NCI-H748 (cell line): ENCODE results near the gene CCNK.

Experiments used
- DNase-seq: peaks from one replicate; lab custom pipeline; 2025; ENCODE audit not compliant: unreplicated experiment; lab: John Stamatoyannopoulos, UW

Gene CCNK

DNA sequence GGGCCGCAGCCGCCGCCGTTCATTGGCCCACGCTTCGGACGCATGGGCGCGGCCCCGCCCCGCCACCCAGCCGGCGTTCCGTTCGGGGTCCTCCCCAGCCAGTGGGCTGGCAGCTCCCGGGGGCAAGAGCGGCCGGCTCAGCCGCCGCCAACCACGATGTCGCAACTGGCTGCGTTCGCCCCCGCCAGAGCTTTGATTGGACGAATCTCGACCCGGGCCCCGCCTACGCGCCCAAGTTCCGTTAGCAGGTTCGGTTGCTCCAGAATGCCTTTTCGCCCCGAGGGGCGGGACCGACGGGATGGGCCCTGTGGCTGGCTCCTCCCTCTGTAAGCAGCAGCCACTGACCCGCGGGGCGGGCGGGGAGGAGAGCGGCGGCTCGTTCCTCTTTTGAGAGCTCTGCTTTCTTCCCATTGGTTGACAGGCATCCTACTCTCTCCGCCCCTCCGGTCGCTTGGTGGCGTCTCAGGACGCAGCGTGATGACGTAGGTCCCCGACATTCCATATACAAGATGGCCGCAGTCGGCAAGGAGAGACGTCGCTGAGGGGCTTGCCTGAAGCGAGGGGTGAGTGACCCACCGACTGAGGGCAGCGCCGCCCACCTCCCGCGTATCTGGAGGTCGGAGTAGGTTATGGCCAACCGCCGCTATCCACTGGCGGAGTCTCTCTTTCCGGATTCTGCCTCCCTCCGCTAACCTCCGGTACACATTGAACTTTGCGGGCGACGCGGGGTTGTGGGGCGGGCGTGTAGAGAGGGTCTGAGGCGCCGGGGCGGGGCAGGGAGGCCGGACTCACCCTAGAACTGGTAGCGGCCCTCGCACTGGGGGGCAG, at the start of gene CCNK:
TSS of gene CCNK (plus strand) at position 493 of the 828 bp plus-strand sequence. CDS start 11,269 bp downstream, outside the sequence.
- DNase-seq, result peak; percentile 100

DNA sequence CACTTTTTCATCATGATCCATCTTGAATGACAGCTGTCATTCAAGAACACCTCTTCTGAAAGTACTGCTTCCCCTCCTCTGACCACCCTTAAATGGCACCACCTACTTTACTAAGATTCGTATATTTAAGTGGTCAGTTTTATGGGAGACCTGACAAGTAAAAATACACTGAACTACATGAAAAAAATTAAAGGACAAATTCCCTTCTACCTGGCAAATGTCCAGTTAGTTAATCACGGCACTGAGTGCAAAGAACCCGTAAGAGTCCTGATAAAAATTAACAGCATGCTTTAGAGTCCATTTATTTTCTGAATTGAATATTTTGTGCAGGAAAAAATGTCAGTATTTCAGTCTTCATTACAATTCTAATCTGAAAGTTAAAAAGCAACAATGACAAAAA, 49.2 kb upstream of the CCNK start:
- no peak for DNase-seq

DNA sequence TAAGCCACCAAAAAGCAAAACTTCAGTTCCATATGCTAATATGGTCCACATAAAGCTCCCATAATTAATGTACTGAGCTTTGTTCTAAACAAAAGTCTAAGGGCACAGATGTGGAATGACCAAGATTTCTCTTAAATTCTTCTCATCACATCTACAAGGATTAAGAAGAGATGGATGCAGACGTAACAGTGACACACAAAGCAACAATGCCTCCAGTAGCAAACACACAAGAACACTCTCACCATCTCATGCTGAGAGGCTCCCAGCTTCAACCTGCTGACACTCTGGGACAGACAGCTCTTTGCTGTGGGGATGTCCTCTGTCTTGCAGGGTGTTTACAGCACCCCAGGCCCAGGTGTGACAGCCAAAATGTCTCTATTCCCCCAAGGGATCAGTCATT, 48.7 kb upstream of the CCNK start:
- no peak for DNase-seq

GRCh38 chr14:99435327-99435726, 45.9 kb upstream of the CCNK start:
- no peak for DNase-seq

GRCh38 chr14:99436247-99437180, 44.7 kb upstream of the CCNK start:
- DNase-seq, result no peak

- DNase-seq, result no peak
These were observed 43.5 kb upstream of the CCNK start for GRCh38 chr14:99437706-99438105.

GRCh38 chr14:99440278-99440677, 40.9 kb upstream of the CCNK start:
- no peak for DNase-seq

GRCh38 chr14:99441157-99441870, 39.9 kb upstream of the CCNK start:
- no peak for DNase-seq

- no peak for DNase-seq
These were observed 39.3 kb upstream of the CCNK start for GRCh38 chr14:99441918-99442317.

- DNase-seq, result no peak
These were observed 35.3 kb upstream of the CCNK start for GRCh38 chr14:99445931-99446330.

DNA sequence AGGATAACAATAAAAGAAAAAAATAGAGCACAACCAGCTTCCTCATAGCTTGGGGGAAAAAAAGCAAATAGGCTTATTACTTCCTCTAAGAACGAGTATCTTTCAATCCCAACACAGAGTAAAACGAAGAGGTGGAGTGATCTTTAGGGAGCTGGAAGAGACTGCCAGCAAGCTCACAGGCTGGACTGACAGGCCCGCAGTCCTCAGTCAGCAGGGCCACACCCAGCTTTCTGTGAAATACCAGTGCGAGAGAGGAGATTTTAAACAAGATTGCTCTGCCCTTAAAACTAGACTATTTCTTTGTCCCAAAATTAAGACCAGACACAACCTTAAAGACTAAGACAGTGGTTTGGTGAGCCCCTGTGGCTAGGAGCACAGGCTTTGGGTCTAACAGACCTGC, 33.5 kb upstream of the CCNK start:
- DNase-seq, result no peak

DNA sequence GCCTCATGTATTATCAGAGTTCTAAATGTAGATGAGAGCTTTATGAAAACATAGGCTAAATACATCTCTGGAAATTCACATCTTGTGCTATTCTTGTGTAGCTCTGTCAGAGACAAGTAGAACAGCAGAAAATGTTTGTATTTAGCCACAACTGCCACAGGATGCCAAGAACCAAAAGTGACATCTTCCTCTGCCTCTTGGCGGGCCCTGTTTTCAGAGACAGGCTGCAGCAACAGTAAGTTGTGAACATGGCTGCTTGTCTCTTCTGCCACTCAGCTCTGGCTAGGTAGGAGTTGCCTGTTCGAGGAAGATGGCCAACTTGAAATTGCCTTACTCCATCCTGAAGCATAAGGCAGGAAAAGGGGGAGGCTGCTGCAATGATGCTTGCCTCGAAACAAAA, 30.9 kb upstream of the CCNK start:
- no peak for DNase-seq

GRCh38 chr14:99451234-99451633, 30.0 kb upstream of the CCNK start:
- no peak for DNase-seq

DNA sequence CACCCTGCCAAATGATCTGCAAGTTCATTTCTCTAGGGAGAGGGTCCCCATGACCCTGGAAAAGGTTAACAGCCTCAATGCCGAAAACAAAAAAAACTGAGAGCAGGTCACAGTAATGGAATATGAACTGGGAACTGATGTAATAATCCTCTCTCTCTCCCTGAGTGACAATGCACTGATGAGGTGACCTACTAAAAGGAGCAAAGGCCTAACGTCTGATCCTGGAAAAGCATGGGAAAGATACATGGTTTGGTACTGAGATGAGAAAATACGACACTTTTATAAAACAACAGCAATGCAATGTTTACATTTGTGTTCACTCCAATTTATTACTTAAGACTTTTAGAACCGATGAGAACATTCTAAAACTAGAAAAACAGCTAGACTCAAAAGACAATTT, 28.2 kb upstream of the CCNK start:
- no peak for DNase-seq

DNA sequence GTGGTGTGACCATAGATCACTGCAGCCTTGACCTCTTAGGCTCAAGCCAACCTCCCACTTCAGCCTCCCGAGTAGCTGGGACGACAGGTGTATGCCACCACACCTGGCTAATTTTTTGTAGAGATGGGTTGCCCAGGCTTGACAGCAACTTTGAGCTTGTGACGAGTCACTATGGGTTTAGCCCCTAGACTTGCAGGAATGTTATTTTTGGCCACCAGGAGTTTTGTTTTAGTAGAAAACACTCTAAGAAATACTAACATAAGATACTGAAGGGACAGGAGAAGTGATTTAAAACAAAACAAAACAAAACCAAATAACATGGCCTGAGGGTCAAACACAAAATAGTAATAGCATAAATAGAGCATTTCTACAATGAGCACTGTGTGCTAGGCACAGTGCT, 27.0 kb upstream of the CCNK start:
- no peak for DNase-seq

DNA sequence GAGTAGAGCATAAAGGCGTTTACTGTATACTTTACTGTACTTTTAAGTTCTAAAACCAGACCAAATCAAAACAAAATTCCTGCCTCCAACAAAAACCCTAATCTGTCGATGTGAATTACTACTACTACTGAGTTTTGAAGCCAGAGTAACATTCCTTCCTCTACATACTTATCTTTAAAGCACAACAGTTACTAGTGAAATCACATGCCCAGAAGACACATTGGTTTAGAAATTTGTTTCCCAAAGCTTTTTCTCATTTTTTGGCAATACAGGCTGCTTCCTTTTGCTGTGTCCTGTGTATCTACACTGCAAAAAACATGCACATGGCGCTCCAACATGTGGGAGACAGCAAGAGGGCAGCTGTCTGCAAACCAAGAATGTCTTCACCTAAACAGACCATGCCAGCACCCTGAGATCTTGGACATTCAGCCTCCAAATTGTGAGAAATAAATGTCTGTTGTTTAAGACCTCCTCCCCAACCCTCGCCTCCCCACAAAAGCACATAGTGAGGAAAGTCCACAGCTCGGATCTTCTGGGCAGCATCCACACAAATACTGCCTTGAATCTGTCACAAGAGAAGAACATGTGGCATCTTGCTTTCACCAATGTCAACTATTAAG, 21.6 kb upstream of the CCNK start:
- DNase-seq, result no peak

DNA sequence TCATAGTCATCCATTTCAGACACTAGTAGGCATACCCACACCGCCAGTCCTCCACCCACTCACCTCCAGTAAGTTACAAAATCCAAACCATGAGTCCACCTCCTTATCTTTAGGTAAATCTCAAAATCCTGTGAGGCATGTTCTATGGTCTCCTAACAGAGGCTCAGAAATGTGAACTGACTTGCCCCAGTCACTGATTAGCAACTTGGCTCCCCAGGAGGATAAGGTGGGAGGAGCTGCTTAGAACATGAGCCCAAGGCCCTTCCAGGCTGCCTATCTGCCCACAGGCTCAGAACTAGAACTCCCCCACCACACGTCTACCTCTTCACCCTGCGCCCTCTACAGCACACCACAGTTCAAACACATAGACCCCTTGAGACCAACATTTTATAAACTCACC, 20.4 kb upstream of the CCNK start:
- DNase-seq, result no peak

DNA sequence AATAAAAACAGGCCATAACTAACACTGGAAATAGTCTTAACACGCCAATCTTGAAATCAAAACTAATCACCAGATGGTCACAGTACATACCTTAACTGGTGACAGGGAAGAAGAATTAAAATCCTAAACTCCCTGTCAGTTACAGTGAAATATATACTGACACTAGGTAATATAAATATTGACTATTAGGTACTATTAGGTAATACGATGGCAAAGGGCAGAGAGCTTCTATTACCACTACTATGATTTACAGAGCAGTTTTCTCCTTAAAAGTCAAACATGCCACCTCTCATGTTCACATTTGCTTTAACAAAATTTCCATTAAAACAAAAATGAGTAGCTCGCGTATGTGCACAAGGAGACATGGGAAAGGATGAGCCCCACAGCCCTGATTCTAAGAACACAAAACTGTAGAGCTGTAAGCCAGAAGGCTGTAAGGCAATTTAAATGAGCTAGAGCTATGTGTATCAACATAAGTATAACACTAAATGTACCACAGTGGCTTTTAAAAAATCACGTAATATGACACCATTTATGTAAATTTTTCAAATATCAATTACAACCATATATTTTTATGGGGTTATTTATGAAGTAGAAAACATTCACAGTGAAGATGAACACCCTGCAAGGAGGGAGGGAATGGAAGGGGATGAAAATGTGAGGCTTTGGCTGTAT, 19.7 kb upstream of the CCNK start:
- no peak for DNase-seq

DNA sequence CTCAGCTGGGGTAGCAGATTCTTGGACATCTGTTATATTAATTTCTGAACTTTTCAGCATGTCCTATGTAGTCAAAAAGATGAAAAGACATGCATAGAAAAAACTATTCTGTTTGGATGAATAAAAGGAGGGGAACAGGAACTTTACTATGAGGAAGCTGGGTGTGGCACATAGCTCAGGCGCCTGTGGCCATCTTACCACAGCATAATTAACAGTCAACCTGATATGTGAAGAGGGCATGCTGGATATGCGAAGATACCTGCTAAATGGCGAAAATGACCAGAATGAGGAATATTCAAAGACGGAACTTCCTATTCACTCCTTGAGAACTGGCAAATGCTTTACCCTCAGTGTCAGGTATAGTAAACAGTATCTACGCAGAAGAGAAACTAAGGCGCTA, 19.0 kb upstream of the CCNK start:
- DNase-seq, result no peak

DNA sequence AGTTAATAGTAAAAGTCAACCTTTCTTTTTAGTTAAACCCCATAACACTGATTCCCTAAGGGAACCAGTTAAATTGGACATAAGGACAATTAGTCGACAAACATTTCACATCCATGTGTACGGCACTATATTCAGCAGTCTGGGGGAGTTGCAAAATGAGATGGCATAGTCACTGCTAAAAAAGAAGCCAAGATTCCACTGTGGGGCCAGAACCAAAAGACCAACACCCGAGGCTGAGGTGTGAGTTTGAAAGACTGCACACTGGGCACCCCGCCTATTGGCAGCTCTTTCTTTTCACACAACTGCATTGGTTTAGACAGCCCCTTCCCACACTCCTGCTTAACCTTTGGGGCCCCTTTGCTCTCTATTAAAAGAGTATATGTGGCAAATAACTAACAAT, 17.2 kb upstream of the CCNK start:
- no peak for DNase-seq
